ENCODE results near the gene CCDC28A. TPM values are rescaled to one million over a fixed set of nuclear protein-coding genes. Genes with fewer than 3 reads are reported as not detected.
"Not testable (repeated sequence)": the region's sequence is repeated elsewhere in the genome, so short reads cannot be mapped to it uniquely, and the experiment has no call there.

CCDC28A gene
- total and polyA plus RNA-seq, 2 donors (not counting 1 experiment from before 2014, with no cell fraction given): 15.2 to 22.0 TPM

DNA sequence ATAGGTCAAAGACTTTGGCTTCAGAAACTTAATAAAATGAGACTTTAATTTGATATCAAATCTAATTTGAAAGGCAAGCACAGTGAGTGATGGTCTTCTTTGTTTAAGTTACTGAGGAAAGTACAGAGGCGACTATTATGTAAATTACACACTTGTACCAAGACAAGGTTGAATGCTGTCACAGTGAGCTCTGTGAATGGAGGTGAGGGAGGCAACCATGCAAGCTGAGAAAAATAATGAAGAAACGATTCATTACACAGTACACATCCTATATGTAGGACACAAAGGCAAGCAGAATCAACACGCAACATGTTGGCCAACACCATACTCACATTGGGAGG lies 46.8 kb upstream of the CCDC28A start:
- H3K9ac ChIP-seq (ENCODE audit: insufficient read depth, low read length): no peak overlapping the region

DNA sequence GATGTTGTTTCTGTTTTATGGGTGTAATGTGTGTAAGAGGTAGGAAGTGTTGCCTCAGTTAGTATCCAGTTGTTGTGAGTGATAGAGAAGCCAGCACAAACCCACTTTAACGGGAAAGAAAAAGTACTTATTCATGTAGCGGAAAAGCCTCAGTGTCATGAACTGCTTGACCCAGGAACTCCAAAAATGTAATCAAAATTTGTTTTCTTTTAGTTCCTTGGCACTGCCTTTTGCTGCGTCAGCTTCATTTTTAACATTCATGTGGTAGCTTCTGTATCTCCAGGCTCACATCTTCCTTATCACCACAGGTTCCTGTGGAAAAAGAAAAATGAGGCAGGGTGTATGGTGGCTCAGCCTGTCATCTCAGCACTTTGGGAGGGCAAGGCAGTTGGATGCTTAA lies 46.4 kb upstream of the CCDC28A start:
- no peaks in the 10 kb centered on the region for H3K79me2 ChIP-seq (ENCODE audit: control insufficient read depth, insufficient read depth, low read length)
- no peaks in the 10 kb centered on the region for H4K20me1 ChIP-seq (ENCODE audit: control insufficient read depth, extremely low read depth, insufficient read depth, low read length)
- no peak overlapping the region for H3K4me3 ChIP-seq (replicated peaks in 1 of 4; ENCODE audit: control extremely low read depth in 1 of 4, insufficient read depth in 1 of 4, low read depth in 3 of 4, low read length in 4 of 4)
- no peak overlapping the region for H3K9ac ChIP-seq (ENCODE audit: insufficient read depth, low read length)
- H3K27me3 ChIP-seq (ENCODE audit: control insufficient read depth, insufficient read depth, low read length): no peaks in the 10 kb centered on the region
- no peaks in the 10 kb centered on the region for H3K36me3 ChIP-seq (ENCODE audit: control insufficient read depth, insufficient read depth, low read length)
- H3K9me3 ChIP-seq (ENCODE audit: control insufficient read depth, insufficient read depth, low read depth, low read length): no peaks in the 10 kb centered on the region
- no peak overlapping the region for H3K27ac ChIP-seq (ENCODE audit: insufficient read depth, low read length)
- TF ChIP-seq CTCF (conservative IDR thresholded peaks at IDR 0.05 in 1 of 2, IDR thresholded peaks at IDR 0.05 in 1 of 2; ENCODE audit: low read depth in 1 of 2, low read length in 2 of 2): no peak
- no peak for TF ChIP-seq EZH2 (IDR thresholded peaks at IDR 0.05; ENCODE audit: low read length, missing control alignments)
- no peak overlapping the region for H3K4me2 ChIP-seq (ENCODE audit: extremely low read depth, insufficient read depth, low read length)
- DNase-seq (ENCODE audit: low read depth in 2 of 2): peak in 1 of 2 donors; percentile 23
- H3K4me1 ChIP-seq (ENCODE audit: control insufficient read depth, extremely low read depth, insufficient read depth, low read length): no peaks in the 10 kb centered on the region
- H2AFZ ChIP-seq (ENCODE audit: low read length): no peak overlapping the region

More for the DNA sequence above, 46.8 kb upstream of the CCDC28A start:
- H3K4me1 ChIP-seq (ENCODE audit: control insufficient read depth, extremely low read depth, insufficient read depth, low read length): no peaks in the 10 kb centered on the region
- H3K4me2 ChIP-seq (ENCODE audit: extremely low read depth, insufficient read depth, low read length): no peak overlapping the region
- no peaks in the 10 kb centered on the region for H4K20me1 ChIP-seq (ENCODE audit: control insufficient read depth, extremely low read depth, insufficient read depth, low read length)
- H3K27ac ChIP-seq (ENCODE audit: insufficient read depth, low read length): no peak overlapping the region
- H3K36me3 ChIP-seq (ENCODE audit: control insufficient read depth, insufficient read depth, low read length): no peaks in the 10 kb centered on the region
- no peak for TF ChIP-seq CTCF (conservative IDR thresholded peaks at IDR 0.05 in 1 of 2, IDR thresholded peaks at IDR 0.05 in 1 of 2; ENCODE audit: low read depth in 1 of 2, low read length in 2 of 2)
- TF ChIP-seq EZH2 (IDR thresholded peaks at IDR 0.05; ENCODE audit: low read length, missing control alignments): no peak
- no peaks in the 10 kb centered on the region for H3K27me3 ChIP-seq (ENCODE audit: control insufficient read depth, insufficient read depth, low read length)
- H3K9me3 ChIP-seq (ENCODE audit: control insufficient read depth, insufficient read depth, low read depth, low read length): no peaks in the 10 kb centered on the region
- no peak for DNase-seq (ENCODE audit: low read depth in 2 of 2)
- no peaks in the 10 kb centered on the region for H3K79me2 ChIP-seq (ENCODE audit: control insufficient read depth, insufficient read depth, low read length)
- H2AFZ ChIP-seq (ENCODE audit: low read length): no peak overlapping the region
- no peak overlapping the region for H3K4me3 ChIP-seq (replicated peaks in 1 of 4; ENCODE audit: control extremely low read depth in 1 of 4, insufficient read depth in 1 of 4, low read depth in 3 of 4, low read length in 4 of 4)

GRCh38 chr6:138728662-138729061 lies 44.9 kb upstream of the CCDC28A start:
- Histone ChIP-seq H3K27me3 (ENCODE audit: control insufficient read depth, insufficient read depth, low read length) (no peaks in the 10 kb centered on the region), H3K4me2 (ENCODE audit: extremely low read depth, insufficient read depth, low read length) (no peak overlapping the region), H3K36me3 (ENCODE audit: control insufficient read depth, insufficient read depth, low read length) (no peaks in the 10 kb centered on the region), H3K9ac (ENCODE audit: insufficient read depth, low read length) (no peak overlapping the region), H3K4me1 (ENCODE audit: control insufficient read depth, extremely low read depth, insufficient read depth, low read length) (no peaks in the 10 kb centered on the region), H4K20me1 (ENCODE audit: control insufficient read depth, extremely low read depth, insufficient read depth, low read length) (no peaks in the 10 kb centered on the region), H3K79me2 (ENCODE audit: control insufficient read depth, insufficient read depth, low read length) (no peaks in the 10 kb centered on the region), H3K4me3 (replicated peaks in 1 of 4; ENCODE audit: control extremely low read depth in 1 of 4, insufficient read depth in 1 of 4, low read depth in 3 of 4, low read length in 4 of 4) (no peak overlapping the region), H3K27ac (ENCODE audit: insufficient read depth, low read length) (no peak overlapping the region), H3K9me3 (ENCODE audit: control insufficient read depth, insufficient read depth, low read depth, low read length) (no peaks in the 10 kb centered on the region), H2AFZ (ENCODE audit: low read length) (no peak overlapping the region)
- DNase-seq (ENCODE audit: low read depth in 2 of 2): no peak
- TF ChIP-seq CTCF (conservative IDR thresholded peaks at IDR 0.05 in 1 of 2, IDR thresholded peaks at IDR 0.05 in 1 of 2; ENCODE audit: low read depth in 1 of 2, low read length in 2 of 2) (no peak), EZH2 (IDR thresholded peaks at IDR 0.05; ENCODE audit: low read length, missing control alignments) (no peak)

GRCh38 chr6:138730037-138730436 lies 43.5 kb upstream of the CCDC28A start:
- not testable (repeated sequence) for H3K27ac ChIP-seq (ENCODE audit: insufficient read depth, low read length); H3K79me2 ChIP-seq (ENCODE audit: control insufficient read depth, insufficient read depth, low read length)

More at GRCh38 chr6:138730037-138730436, 43.5 kb upstream of the CCDC28A start:
- H3K4me2 ChIP-seq (ENCODE audit: extremely low read depth, insufficient read depth, low read length); H3K27me3 ChIP-seq (ENCODE audit: control insufficient read depth, insufficient read depth, low read length); H3K4me1 ChIP-seq (ENCODE audit: control insufficient read depth, extremely low read depth, insufficient read depth, low read length); H3K4me3 ChIP-seq (replicated peaks in 1 of 4; ENCODE audit: control extremely low read depth in 1 of 4, insufficient read depth in 1 of 4, low read depth in 3 of 4, low read length in 4 of 4); DNase-seq (ENCODE audit: low read depth in 2 of 2); H3K9ac ChIP-seq (ENCODE audit: insufficient read depth, low read length); H2AFZ ChIP-seq (ENCODE audit: low read length); H3K9me3 ChIP-seq (ENCODE audit: control insufficient read depth, insufficient read depth, low read depth, low read length); H3K36me3 ChIP-seq (ENCODE audit: control insufficient read depth, insufficient read depth, low read length); H4K20me1 ChIP-seq (ENCODE audit: control insufficient read depth, extremely low read depth, insufficient read depth, low read length): not testable (repeated sequence)

Measured in fibroblast of lung (primary cell).